Psoas muscle (tissue), 8 donors: Measurements from ENCODE around the gene GABBR1. TPM values are rescaled to one million over a fixed set of nuclear protein-coding genes. Genes with fewer than 3 reads are reported as not detected.

Experiments used
- ATAC-seq, 4 donors: fragments of 200-7000 bp; cut with Tn5 transposase; one replicate each; pipeline ENCODE4 v1.9.1; 2020; ENCODE audit warnings: moderate library complexity in 3 of 4, mild to moderate bottlenecking in 2 of 4
- DNase-seq, 2 donors: peaks; one replicate each; pipeline ENCODE4 v3.0.0-alpha.2; 2020
- H3K27ac ChIP-seq: fragments of 200-600 bp; one replicate; pipeline ENCODE4 v1.8.0; 2022
- H3K27me3 ChIP-seq, 3 donors: fragments of 200-600 bp in 1 of 3; one replicate each; pipeline versions ENCODE4 v1.6.1 to v1.8.0; 2013 to 2022; ENCODE audit warnings: low read length in 2 of 3, mild to moderate bottlenecking in 2 of 3, moderate library complexity in 1 of 3; ENCODE audit not compliant: insufficient read depth in 3 of 3
- H3K36me3 ChIP-seq, 2 donors: fragments of 200-600 bp in 1 of 2; one replicate each; pipeline versions ENCODE4 v1.6.1 to v1.8.0; 2013 to 2022; ENCODE audit warnings: low read depth in 1 of 2, mild to moderate bottlenecking in 1 of 2, moderate library complexity in 1 of 2; ENCODE audit not compliant: insufficient read depth in 1 of 2
- H3K4me1 ChIP-seq: fragments of 200-600 bp; one replicate; pipeline ENCODE4 v1.8.0; 2022
- H3K4me3 ChIP-seq: fragments of 200-600 bp; one replicate; pipeline ENCODE4 v1.8.0; 2022; ENCODE audit warnings: mild to moderate bottlenecking
- H3K9me3 ChIP-seq: fragments of 200-600 bp; one replicate; pipeline ENCODE4 v1.8.0; 2022
- CTCF ChIP-seq: fragments of 200-600 bp; IDR thresholded peaks from one replicate; pipeline ENCODE4 v1.8.0; 2022; ENCODE audit warnings: antibody characterized with exemption
- WGBS, 3 donors: extraction: QIAGEN DNeasy Blood & Tissue Kit; methylation state at CpG; one replicate each; pipeline versions ENCODE4 v1.1.6 to v1.1.7; 2013; 5-methylcytosine and 5-hydroxymethylcytosine counted together
- intact Hi-C, 2 donors: fragments of 100-400 bp; cut with DNase I; formaldehyde crosslinking; loops; one replicate each; pipeline versions ENCODE4 v1.11.0 to v1.14.2; 2022
- polyA plus RNA-seq, 3 donors: library from polyadenylated mRNA; stranded (reverse); fragments of 200-250 nt; gene quantifications; one replicate each; pipeline ENCODE4 v1.2.3, GENCODE V29; 2013
- total RNA-seq, 4 donors: library from RNA; stranded (reverse); fragmentation: NEBNext Ultra II Directional in 2 of 4; extraction: Animal tissue kit (Norgen Biotek cat#: 25700) in 2 of 4; gene quantifications; one replicate each; pipeline versions ENCODE4 v1.2.1 to v1.2.4, GENCODE V29; 2021 to 2023
- donor health status: healthy with polysubstance abuse.
- donor health status: DM: no; HTN: no; CAD: no; lungs with moderate emphysema.
- donor health status: Bipolar disorder and iron deficiency.
- donor health status: healthy.
- donor health status: DM: yes; HTN: yes; CAD: no.
- donor health status: DM: no; HTN: no; CAD: no.
- donor health status: DM: no; HTN: no; CAD: no.
- donor health status: DM: yes; HTN: yes; CAD: no.

The GABBR1 gene
- total and polyA plus RNA-seq, 7 donors, result 2.5 to 10.2 (median 4.6) TPM

DNA sequence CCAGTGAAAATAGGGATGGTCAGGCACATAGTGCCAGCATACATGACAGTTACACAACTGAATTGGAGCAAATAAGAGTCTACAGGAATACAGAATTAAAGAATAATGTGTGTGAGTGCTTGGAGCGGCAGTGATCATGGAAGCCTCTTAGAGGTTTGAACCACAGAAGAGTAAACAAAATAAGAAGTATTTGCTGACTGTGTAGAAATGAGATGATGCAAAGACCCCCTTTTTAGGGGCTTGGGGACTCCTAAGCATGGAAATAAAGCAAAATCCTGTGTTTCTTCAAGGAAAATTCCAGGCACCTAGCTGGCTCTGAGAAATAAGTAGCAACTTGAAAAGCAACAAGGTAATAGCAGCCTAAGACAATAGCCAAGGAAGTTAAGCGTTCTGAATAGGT lies 41.3 kb downstream of the GABBR1 start:
- DNase-seq (no peak), ATAC-seq (no peak)
- TF ChIP-seq CTCF, result no peak
- WGBS, 3 donors, result 80 to 90% (median 83%) methylated on average over 2 of the region's 2 CpGs
- Histone ChIP-seq H3K4me3 (no peak overlapping the region), H3K27me3 (no peaks in the 10 kb centered on the region), H3K27ac (no peak overlapping the region), H3K9me3 (no peaks in the 10 kb centered on the region), H3K4me1 (no peaks in the 10 kb centered on the region), H3K36me3 (no peaks in the 10 kb centered on the region)
- intact Hi-C loops, result no loop called here

- Histone ChIP-seq H3K36me3 (no peaks in the 10 kb centered on the region), H3K27me3 (peaks cover 0 to 9% (median 0%) of the 10 kb centered on the region in 3 donors), H3K4me3 (no peak overlapping the region), H3K9me3 (no peaks in the 10 kb centered on the region), H3K4me1 (no peaks in the 10 kb centered on the region), H3K27ac (no peak overlapping the region)
- 83 to 92% (median 90%) methylated on average over 4 of the region's 4 CpGs for WGBS, 3 donors
- intact Hi-C loops, result no loop called here
- no peak for ATAC-seq
- DNase-seq, result no peak
- TF ChIP-seq CTCF, result no peak
Observed at GRCh38 chr6:29590218-29590808, 42.7 kb downstream of the GABBR1 start.

GRCh38 chr6:29589423-29590048 lies 43.4 kb downstream of the GABBR1 start:
- H3K27ac ChIP-seq, result no peak overlapping the region
- peaks cover 0 to 9% (median 3%) of the 10 kb centered on the region in 3 donors for H3K27me3 ChIP-seq
- TF ChIP-seq CTCF, result peak; percentile 94
- intact Hi-C loops, result loop anchor here (5.0 kb wide), 3 partner anchors 567 to 907 kb away; no protein-coding TSS in a partner anchor
- H3K9me3 ChIP-seq, result no peaks in the 10 kb centered on the region
- H3K4me3 ChIP-seq, result no peak overlapping the region
- 5 to 10% (median 7%) methylated on average over 3 of the region's 3 CpGs for WGBS, 3 donors
- DNase-seq (no peak), ATAC-seq (peak in 1 of 4 donors; percentile 66)
- H3K4me1 ChIP-seq, result no peaks in the 10 kb centered on the region
- no peaks in the 10 kb centered on the region for H3K36me3 ChIP-seq

GRCh38 chr6:29584821-29585220 lies 48.2 kb downstream of the GABBR1 start, which contains the start of gene OR2H2:
OR2H2 (plus strand) TSS chr6:29585121; CDS start chr6:29587945, 2,824 bp downstream.
- Histone ChIP-seq H3K27me3 (peaks cover 2 to 14% (median 3%) of the 10 kb centered on the region in 3 donors), H3K9me3 (no peaks in the 10 kb centered on the region), H3K27ac (no peak within 1 kb of the TSS), H3K4me3 (no peak within 1 kb of the TSS), H3K4me1 (no peaks in the 10 kb centered on the region), H3K36me3 (no peaks in the 10 kb centered on the region)
- ATAC-seq (no peak), DNase-seq (no peak)
- intact Hi-C loops, result loop anchor here (5.0 kb wide), 3 partner anchors 563 to 903 kb away; no protein-coding TSS in a partner anchor
- TF ChIP-seq CTCF, result no peak
